SK-N-SH (cell line): Measurements from ENCODE around the gene FBXO10. TPM values are rescaled to one million over a fixed set of nuclear protein-coding genes. Genes with fewer than 3 reads are reported as not detected.
A peak's percentile ranks its signal among the peaks of the same experiment; 100 is the strongest.

Experiments
- CTCF ChIA-PET: fragments of 300-600, 350-600 bp; formaldehyde crosslinking; extraction: SDS; loops from one replicate; lab custom pipeline; 2021; lab: Yijun Ruan, JAX
- POLR2A ChIA-PET: fragments of 350-600 bp; sonication (Branson Sonifier 250); formaldehyde crosslinking; extraction: SDS; loops from one replicate; lab custom pipeline; 2020; ENCODE audit warnings: antibody characterized with exemption, inconsistent platforms; lab: Yijun Ruan, JAX
- DNase-seq: peaks from one replicate; pipeline ENCODE4 v3.0.0; 2012
- H2AFZ ChIP-seq: fragments of 200-600 bp; sonication (generic); 2 replicates; pipeline ENCODE4 v1.8.1; 2016; ENCODE audit warnings: antibody characterized with exemption, mild to moderate bottlenecking, low read depth
- H3F3A ChIP-seq: fragments of 200-600 bp; sonication (generic); replicated peaks from 2 replicates; pipeline ENCODE3; 2016; ENCODE audit warnings: antibody characterized with exemption, mild to moderate bottlenecking; ENCODE audit not compliant: insufficient read depth
- H3K27ac ChIP-seq, 2 experiments: fragments of 200-500 bp in 1 of 2; fragments of 200-600 bp in 1 of 2; sonication (Bioruptor generic) in 1 of 2; sonication (generic), shearing (Covaris generic) in 1 of 2; 2 replicates each; pipeline versions ENCODE4 v1.5.1 to v1.6.1; 2014 to 2016; ENCODE audit warnings: low read depth in 2 of 2, inconsistent platforms in 1 of 2, low read length in 1 of 2, mild to moderate bottlenecking in 1 of 2, mixed read lengths in 1 of 2
- H3K27me3 ChIP-seq: fragments of 200-600 bp; sonication (generic), shearing (Covaris generic); 2 replicates; pipeline ENCODE4 v1.6.1; 2016; ENCODE audit warnings: mixed run types; ENCODE audit not compliant: insufficient read depth
- H3K36me3 ChIP-seq, 2 experiments: fragments of 200-500 bp in 1 of 2; fragments of 200-600 bp in 1 of 2; sonication (Bioruptor generic) in 1 of 2; sonication (generic) in 1 of 2; replicated peaks in 1 of 2; 2 replicates each; pipeline versions ENCODE3 to v1.5.1; 2014 to 2016; ENCODE audit warnings: low read length in 1 of 2, mild to moderate bottlenecking in 1 of 2; ENCODE audit not compliant: insufficient read depth in 2 of 2, control insufficient read depth in 1 of 2
- H3K4me1 ChIP-seq, 2 experiments: fragments of 200-500 bp in 1 of 2; fragments of 200-600 bp in 1 of 2; sonication (Bioruptor generic) in 1 of 2; sonication (generic), shearing (Covaris generic) in 1 of 2; 2 replicates each; pipeline versions ENCODE4 v1.5.1 to v1.6.1; 2014 to 2016; ENCODE audit warnings: low read depth in 1 of 2, low read length in 1 of 2, mixed run types in 1 of 2; ENCODE audit not compliant: insufficient read depth in 2 of 2, control insufficient read depth in 1 of 2
- H3K4me2 ChIP-seq: fragments of 200-600 bp; sonication (generic), shearing (Covaris generic); 2 replicates; pipeline ENCODE4 v1.6.1; 2017; ENCODE audit warnings: mixed run types
- H3K4me3 ChIP-seq, 2 experiments: fragments of 200-500 bp in 1 of 2; fragments of 200-600 bp in 1 of 2; sonication (Bioruptor generic) in 1 of 2; sonication (generic), shearing (Covaris generic) in 1 of 2; 2 replicates each; pipeline versions ENCODE4 v1.5.1 to v1.8.1; 2014 to 2016; ENCODE audit warnings: low read depth in 2 of 2, inconsistent platforms in 1 of 2, low read length in 1 of 2, mild to moderate bottlenecking in 1 of 2, mixed read lengths in 1 of 2, moderate library complexity in 1 of 2
- H3K79me2 ChIP-seq: fragments of 200-600 bp; sonication (generic); 2 replicates; pipeline ENCODE4 v1.8.1; 2017; ENCODE audit warnings: mild to moderate bottlenecking; ENCODE audit not compliant: insufficient read depth
- H3K9ac ChIP-seq: fragments of 200-600 bp; sonication (generic); 2 replicates; pipeline ENCODE4 v1.6.1; 2017; ENCODE audit warnings: mixed run types
- H3K9me2 ChIP-seq: fragments of 200-600 bp; sonication (generic); 2 replicates; pipeline ENCODE4 v1.6.1; 2017; ENCODE audit warnings: mixed run types
- H3K9me3 ChIP-seq: fragments of 200-600 bp; sonication (generic); 2 replicates; pipeline ENCODE4 v1.6.1; 2017; ENCODE audit warnings: mixed run types, mild to moderate bottlenecking, moderate library complexity
- H4K20me1 ChIP-seq: fragments of 200-600 bp; sonication (generic); 2 replicates; pipeline ENCODE4 v1.6.1; 2017; ENCODE audit warnings: mild to moderate bottlenecking, mixed run types; ENCODE audit not compliant: insufficient read depth
- CHD2 ChIP-seq: fragments of 150-350 bp; IDR thresholded peaks from 2 replicates; pipeline ENCODE4 v1.6.1; 2018; ENCODE audit warnings: low read length; ENCODE audit not compliant: partially characterized antibody
- CTCF ChIP-seq: fragments of 200-600 bp; sonication (generic); IDR thresholded peaks from 2 replicates; pipeline ENCODE4 v1.6.1; 2017; ENCODE audit warnings: antibody characterized with exemption, mild to moderate bottlenecking, moderate library complexity
- EP300 ChIP-seq, 2 experiments: IDR thresholded peaks; 2 replicates each; pipeline versions ENCODE4 v1.4.0 to v1.6.1; 2012; ENCODE audit warnings: borderline replicate concordance in 1 of 2, low read depth in 1 of 2, low read length in 1 of 2
- EZH2phosphoT487 ChIP-seq: fragments of 200-600 bp; sonication (generic); IDR thresholded peaks from 2 replicates; pipeline ENCODE4 v1.6.1; 2017; ENCODE audit warnings: low read depth, mixed run types, mild to moderate bottlenecking, antibody characterized with exemption, moderate library complexity, borderline replicate concordance
- FOSL2 ChIP-seq: IDR thresholded peaks from 2 replicates; pipeline ENCODE4 v1.4.0; 2012; ENCODE audit warnings: low read depth, mild to moderate bottlenecking, moderate library complexity, borderline replicate concordance
- FOXM1 ChIP-seq: IDR thresholded peaks from 2 replicates; pipeline ENCODE4 v1.4.0; 2012; ENCODE audit warnings: low read depth, mild to moderate bottlenecking
- GABPA ChIP-seq: IDR thresholded peaks from 2 replicates; pipeline ENCODE4 v1.4.0; 2012; ENCODE audit warnings: low read depth, mild to moderate bottlenecking
- GATA2 ChIP-seq: sonication (generic); formaldehyde crosslinking; IDR thresholded peaks from 2 replicates; pipeline ENCODE4 v1.5.0; 2020; ENCODE audit warnings: mild to moderate bottlenecking, missing genetic modification reagents
- IRF3 ChIP-seq: fragments of 150-350 bp; IDR thresholded peaks from 2 replicates; pipeline ENCODE4 v1.6.1; 2016; ENCODE audit warnings: mild to moderate bottlenecking, low read depth, low read length
- MAX ChIP-seq: IDR thresholded peaks from 2 replicates; pipeline ENCODE4 v1.4.0; 2012; ENCODE audit warnings: low read depth
- MEF2A ChIP-seq: IDR thresholded peaks from 2 replicates; pipeline ENCODE4 v1.4.0; 2012; ENCODE audit warnings: low read depth, borderline replicate concordance
- NFIC ChIP-seq: IDR thresholded peaks from 2 replicates; pipeline ENCODE4 v1.4.0; 2012; ENCODE audit warnings: borderline replicate concordance
- NRF1 ChIP-seq: IDR thresholded peaks from 2 replicates; pipeline ENCODE4 v1.6.1; 2012; ENCODE audit warnings: low read depth, mild to moderate bottlenecking, low read length
- PBX3 ChIP-seq: IDR thresholded peaks from 2 replicates; pipeline ENCODE4; 2012
- RAD21 ChIP-seq: IDR thresholded peaks from 2 replicates; pipeline ENCODE4 v1.6.1; 2012; ENCODE audit warnings: mild to moderate bottlenecking, low read length
- RCOR1 ChIP-seq: fragments of 150-350 bp; IDR thresholded peaks from 2 replicates; pipeline ENCODE4 v1.6.1; 2017; ENCODE audit warnings: antibody characterized with exemption, low read length
- RFX5 ChIP-seq: IDR thresholded peaks from 2 replicates; pipeline ENCODE4 v1.6.1; 2012; ENCODE audit warnings: mild to moderate bottlenecking, improper control_type of control experiment, low read length
- RXRA ChIP-seq: IDR thresholded peaks from 2 replicates; pipeline ENCODE4 v1.4.0; 2012; ENCODE audit warnings: low read depth, mild to moderate bottlenecking, borderline replicate concordance
- SIN3A ChIP-seq: IDR thresholded peaks from 2 replicates; pipeline ENCODE4 v1.6.1; 2012; ENCODE audit warnings: low read depth, mild to moderate bottlenecking, low read length, moderate library complexity, borderline replicate concordance
- SMC3 ChIP-seq: IDR thresholded peaks from 2 replicates; pipeline ENCODE4 v1.6.1; 2012; ENCODE audit warnings: low read depth, low read length, improper control_type of control experiment
- TAF1 ChIP-seq: IDR thresholded peaks from 2 replicates; pipeline ENCODE4 v1.6.1; 2012; ENCODE audit warnings: low read depth, mild to moderate bottlenecking, low read length, moderate library complexity, borderline replicate concordance
- TCF12 ChIP-seq: IDR thresholded peaks from 2 replicates; pipeline ENCODE4 v1.4.0; 2012
- USF1 ChIP-seq: IDR thresholded peaks from 2 replicates; pipeline ENCODE4 v1.4.0; 2012; ENCODE audit warnings: low read depth, borderline replicate concordance
- YY1 ChIP-seq: IDR thresholded peaks from 2 replicates; pipeline ENCODE4 v1.4.0; 2012; ENCODE audit warnings: low read depth, mild to moderate bottlenecking
- ZBTB33 ChIP-seq: IDR thresholded peaks from 2 replicates; pipeline ENCODE4 v1.4.0; 2012; ENCODE audit warnings: low read depth, borderline replicate concordance
- WGBS: methylation state at CpG from one replicate; pipeline ENCODE4 v1.1.6; 2017; ENCODE audit warnings: low lambda C conversion rate; 5-methylcytosine and 5-hydroxymethylcytosine counted together
- polyA plus RNA-seq, 3 experiments: library from polyadenylated mRNA; depleted of rRNA; stranded (reverse); fragments of >200 nt; gene quantifications; 2 replicates each; pipeline ENCODE4 v1.2.3, GENCODE V29; 2012

Gene FBXO10
- polyA plus RNA-seq, 1 of the 3 experiments (the other 2 are of a cell fraction), result 10.1 TPM

GRCh38 chr9:37465249-37466036, 110.7 kb downstream of the FBXO10 start, which contains the start of gene ZBTB5:
Gene ZBTB5, minus strand, starts transcription at chr9:37465450. Its CDS starts 22,899 bp downstream, at chr9:37442551.
- H4K20me1 ChIP-seq, result peaks cover 36% of the 10 kb centered on the region
- peak within 1 kb of the TSS; percentile 78 to 84 for H3K4me3 ChIP-seq
- POLR2A ChIA-PET, result interaction anchor here (0.8 to 1.1 kb wide), 5 partner anchors 30 to 320 kb away, joined by 3 read pairs; partner anchors contain the start of genes EXOSC3 and FBXO10
- CTCF ChIA-PET, result interaction anchor here (0.8 to 1.3 kb wide), 3 partner anchors 15 to 84 kb away, joined by 3 to 8 read pairs (median 4); no protein-coding TSS in a partner anchor
- peaks cover 6 to 22% of the 10 kb centered on the region in 2 experiments; a peak in 3 of 4 replicates for H3K4me1 ChIP-seq
- peaks cover 0 to 3% of the 10 kb centered on the region in 2 experiments for H3K36me3 ChIP-seq
- no peaks in the 10 kb centered on the region for H3K9me2 ChIP-seq
- DNase-seq, result peak; percentile 95
- peaks cover 24% of the 10 kb centered on the region for H3F3A ChIP-seq
- peak within 1 kb of the TSS; percentile 97 to 98 for H3K27ac ChIP-seq
- peaks cover 43% of the 10 kb centered on the region for H3K79me2 ChIP-seq
- H3K9me3 ChIP-seq, result no peaks in the 10 kb centered on the region
- no peaks in the 10 kb centered on the region for H3K27me3 ChIP-seq
- peak within 1 kb of the TSS; percentile 91 for H2AFZ ChIP-seq
- 1% methylated on average over 30 of the region's 52 CpGs for WGBS
- peak within 1 kb of the TSS; percentile 89 for H3K4me2 ChIP-seq
- peak within 1 kb of the TSS; percentile 96 for H3K9ac ChIP-seq
- TF ChIP-seq NRF1 (no peak), SIN3A (peak; percentile 58; the same call in 1 of the 2 replicates), GATA2 (CRISPR knock-in tag) (no peak), RAD21 (no peak), CTCF (no peak), PBX3 (no peak; the same call in 1 of the 2 replicates), ZBTB33 (no peak), MEF2A (no peak), GABPA (peak; percentile 80), FOSL2 (no peak), NFIC (no peak), TCF12 (no peak), YY1 (0 out of 2 replicates have a peak, but pooled peaks have one; percentile 16), RXRA (no peak), MAX (peak; percentile 75), SMC3 (no peak), IRF3 (peak; percentile 83), RFX5 (peak; percentile 86), TAF1 (peak; percentile 83), RCOR1 (no peak), USF1 (no peak; the same call in 1 of the 2 replicates), EP300 (IDR thresholded peaks at IDR 0.05; ENCODE audit: borderline replicate concordance in 1 of 2, low read depth in 1 of 2, low read length in 1 of 2) (0 out of 4 replicates have a peak, but pooled peaks of 1 of the 2 experiments have one; percentile 8), CHD2 (peak; percentile 89), FOXM1 (no peak), EZH2phosphoT487 (no peak)
